SK-N-SH (cell line): ENCODE measurements around the gene SLC25A48. TPM values are rescaled to one million over a fixed set of nuclear protein-coding genes. Genes with fewer than 3 reads are reported as not detected.

ENCODE experiments used
- CTCF ChIA-PET: fragments of 300-600, 350-600 bp; formaldehyde crosslinking; extraction: SDS; loops from one replicate; lab custom pipeline; 2021; lab: Yijun Ruan, JAX
- POLR2A ChIA-PET: fragments of 350-600 bp; sonication (Branson Sonifier 250); formaldehyde crosslinking; extraction: SDS; loops from one replicate; lab custom pipeline; 2020; ENCODE audit warnings: antibody characterized with exemption, inconsistent platforms; lab: Yijun Ruan, JAX
- DNase-seq: peaks from one replicate; pipeline ENCODE4 v3.0.0; 2012
- H2AFZ ChIP-seq: fragments of 200-600 bp; sonication (generic); 2 replicates; pipeline ENCODE4 v1.8.1; 2016; ENCODE audit warnings: antibody characterized with exemption, mild to moderate bottlenecking, low read depth
- H3F3A ChIP-seq: fragments of 200-600 bp; sonication (generic); replicated peaks from 2 replicates; pipeline ENCODE3; 2016; ENCODE audit warnings: antibody characterized with exemption, mild to moderate bottlenecking; ENCODE audit not compliant: insufficient read depth
- H3K27ac ChIP-seq, 2 experiments: fragments of 200-500 bp in 1 of 2; fragments of 200-600 bp in 1 of 2; sonication (Bioruptor generic) in 1 of 2; sonication (generic), shearing (Covaris generic) in 1 of 2; 2 replicates each; pipeline versions ENCODE4 v1.5.1 to v1.6.1; 2014 to 2016; ENCODE audit warnings: low read depth in 2 of 2, inconsistent platforms in 1 of 2, low read length in 1 of 2, mild to moderate bottlenecking in 1 of 2, mixed read lengths in 1 of 2
- H3K27me3 ChIP-seq: fragments of 200-600 bp; sonication (generic), shearing (Covaris generic); 2 replicates; pipeline ENCODE4 v1.6.1; 2016; ENCODE audit warnings: mixed run types; ENCODE audit not compliant: insufficient read depth
- H3K36me3 ChIP-seq, 2 experiments: fragments of 200-500 bp in 1 of 2; fragments of 200-600 bp in 1 of 2; sonication (Bioruptor generic) in 1 of 2; sonication (generic) in 1 of 2; replicated peaks in 1 of 2; 2 replicates each; pipeline versions ENCODE3 to v1.5.1; 2014 to 2016; ENCODE audit warnings: low read length in 1 of 2, mild to moderate bottlenecking in 1 of 2; ENCODE audit not compliant: insufficient read depth in 2 of 2, control insufficient read depth in 1 of 2
- H3K4me1 ChIP-seq, 2 experiments: fragments of 200-500 bp in 1 of 2; fragments of 200-600 bp in 1 of 2; sonication (Bioruptor generic) in 1 of 2; sonication (generic), shearing (Covaris generic) in 1 of 2; 2 replicates each; pipeline versions ENCODE4 v1.5.1 to v1.6.1; 2014 to 2016; ENCODE audit warnings: low read depth in 1 of 2, low read length in 1 of 2, mixed run types in 1 of 2; ENCODE audit not compliant: insufficient read depth in 2 of 2, control insufficient read depth in 1 of 2
- H3K4me2 ChIP-seq: fragments of 200-600 bp; sonication (generic), shearing (Covaris generic); 2 replicates; pipeline ENCODE4 v1.6.1; 2017; ENCODE audit warnings: mixed run types
- H3K4me3 ChIP-seq, 2 experiments: fragments of 200-500 bp in 1 of 2; fragments of 200-600 bp in 1 of 2; sonication (Bioruptor generic) in 1 of 2; sonication (generic), shearing (Covaris generic) in 1 of 2; 2 replicates each; pipeline versions ENCODE4 v1.5.1 to v1.8.1; 2014 to 2016; ENCODE audit warnings: low read depth in 2 of 2, inconsistent platforms in 1 of 2, low read length in 1 of 2, mild to moderate bottlenecking in 1 of 2, mixed read lengths in 1 of 2, moderate library complexity in 1 of 2
- H3K79me2 ChIP-seq: fragments of 200-600 bp; sonication (generic); 2 replicates; pipeline ENCODE4 v1.8.1; 2017; ENCODE audit warnings: mild to moderate bottlenecking; ENCODE audit not compliant: insufficient read depth
- H3K9ac ChIP-seq: fragments of 200-600 bp; sonication (generic); 2 replicates; pipeline ENCODE4 v1.6.1; 2017; ENCODE audit warnings: mixed run types
- H3K9me2 ChIP-seq: fragments of 200-600 bp; sonication (generic); 2 replicates; pipeline ENCODE4 v1.6.1; 2017; ENCODE audit warnings: mixed run types
- H3K9me3 ChIP-seq: fragments of 200-600 bp; sonication (generic); 2 replicates; pipeline ENCODE4 v1.6.1; 2017; ENCODE audit warnings: mixed run types, mild to moderate bottlenecking, moderate library complexity
- H4K20me1 ChIP-seq: fragments of 200-600 bp; sonication (generic); 2 replicates; pipeline ENCODE4 v1.6.1; 2017; ENCODE audit warnings: mild to moderate bottlenecking, mixed run types; ENCODE audit not compliant: insufficient read depth
- CHD2 ChIP-seq: fragments of 150-350 bp; IDR thresholded peaks from 2 replicates; pipeline ENCODE4 v1.6.1; 2018; ENCODE audit warnings: low read length; ENCODE audit not compliant: partially characterized antibody
- EZH2phosphoT487 ChIP-seq: fragments of 200-600 bp; sonication (generic); IDR thresholded peaks from 2 replicates; pipeline ENCODE4 v1.6.1; 2017; ENCODE audit warnings: low read depth, mixed run types, mild to moderate bottlenecking, antibody characterized with exemption, moderate library complexity, borderline replicate concordance
- FOXM1 ChIP-seq: IDR thresholded peaks from 2 replicates; pipeline ENCODE4 v1.4.0; 2012; ENCODE audit warnings: low read depth, mild to moderate bottlenecking
- IRF3 ChIP-seq: fragments of 150-350 bp; IDR thresholded peaks from 2 replicates; pipeline ENCODE4 v1.6.1; 2016; ENCODE audit warnings: mild to moderate bottlenecking, low read depth, low read length
- MEF2A ChIP-seq: IDR thresholded peaks from 2 replicates; pipeline ENCODE4 v1.4.0; 2012; ENCODE audit warnings: low read depth, borderline replicate concordance
- REST ChIP-seq: IDR thresholded peaks from 2 replicates; pipeline ENCODE4 v1.6.1; 2012; ENCODE audit warnings: mild to moderate bottlenecking, low read depth, low read length, moderate library complexity
- RXRA ChIP-seq: IDR thresholded peaks from 2 replicates; pipeline ENCODE4 v1.4.0; 2012; ENCODE audit warnings: low read depth, mild to moderate bottlenecking, borderline replicate concordance
- SIN3A ChIP-seq: IDR thresholded peaks from 2 replicates; pipeline ENCODE4 v1.6.1; 2012; ENCODE audit warnings: low read depth, mild to moderate bottlenecking, low read length, moderate library complexity, borderline replicate concordance
- SMC3 ChIP-seq: IDR thresholded peaks from 2 replicates; pipeline ENCODE4 v1.6.1; 2012; ENCODE audit warnings: low read depth, low read length, improper control_type of control experiment
- USF2 ChIP-seq: fragments of 150-350 bp; IDR thresholded peaks from 2 replicates; pipeline ENCODE4 v1.6.1; 2017; ENCODE audit warnings: antibody characterized with exemption, low read length, low read depth, borderline replicate concordance
- WGBS: methylation state at CpG from one replicate; pipeline ENCODE4 v1.1.6; 2017; ENCODE audit warnings: low lambda C conversion rate; 5-methylcytosine and 5-hydroxymethylcytosine counted together
- polyA plus RNA-seq, 3 experiments: library from polyadenylated mRNA; depleted of rRNA; stranded (reverse); fragments of >200 nt; gene quantifications; 2 replicates each; pipeline ENCODE4 v1.2.3, GENCODE V29; 2012

SLC25A48 gene
- polyA plus RNA-seq, 1 of the 3 experiments (the other 2 are of a cell fraction): 0.23 TPM

- Histone ChIP-seq H3K27ac (no peak overlapping the region), H2AFZ (no peak overlapping the region), H3K9me2 (no peaks in the 10 kb centered on the region), H3F3A (peaks cover 17% of the 10 kb centered on the region), H3K4me2 (no peak overlapping the region), H3K9me3 (no peaks in the 10 kb centered on the region), H3K4me3 (no peak overlapping the region), H3K79me2 (peaks cover 66% of the 10 kb centered on the region), H3K9ac (no peak overlapping the region), H3K4me1 (no peaks in the 10 kb centered on the region; a peak in 2 of 4 replicates), H3K27me3 (no peaks in the 10 kb centered on the region; the same call in 1 of the 2 replicates), H3K36me3 (peaks cover 28 to 43% of the 10 kb centered on the region in 2 experiments), H4K20me1 (no peaks in the 10 kb centered on the region)
- CTCF ChIA-PET: interaction anchor here (1.0 to 1.6 kb wide), 3 partner anchors 10 to 277 kb away, joined by 3 to 6 read pairs (median 5); no protein-coding TSS in a partner anchor
- POLR2A ChIA-PET: no interaction called here
- 76% methylated on average over 3 of the region's 3 CpGs for WGBS
- no peak for TF ChIP-seq FOXM1
- TF ChIP-seq USF2: no peak
- no peak for TF ChIP-seq SIN3A
- peak; percentile 87 for TF ChIP-seq REST
- TF ChIP-seq MEF2A: no peak
- no peak for DNase-seq
Measured at GRCh38 chr5:135934939-135935338, 100.5 kb downstream of the SLC25A48 start.

GRCh38 chr5:135937245-135937911 is 102.9 kb downstream of the SLC25A48 start:
- WGBS: 93% methylated on average over 5 of the region's 5 CpGs
- Histone ChIP-seq H3K4me2 (no peak overlapping the region), H3K4me3 (no peak overlapping the region), H3K36me3 (peaks cover 36 to 53% of the 10 kb centered on the region in 2 experiments), H3K9me3 (no peaks in the 10 kb centered on the region), H3K79me2 (peaks cover 51% of the 10 kb centered on the region), H3K9ac (no peak overlapping the region), H3K27ac (no peak overlapping the region)
- POLR2A ChIA-PET: no interaction called here
- CTCF ChIA-PET: interaction anchor here (0.9 to 2.6 kb wide), 8 partner anchors 8 to 276 kb away, joined by 3 to 13 read pairs (median 4); no protein-coding TSS in a partner anchor
- TF ChIP-seq IRF3 (no peak), REST (no peak), EZH2phosphoT487 (no peak), MEF2A (no peak), SMC3 (no peak), RXRA (no peak), CHD2 (no peak)
- TF ChIP-seq, all 33 proteins: peak for 0
- Histone ChIP-seq H2AFZ (no peak overlapping the region), H3K4me1 (no peaks in the 10 kb centered on the region; a peak in 1 of 4 replicates), H3K9me2 (no peaks in the 10 kb centered on the region), H4K20me1 (no peaks in the 10 kb centered on the region), H3K27me3 (no peaks in the 10 kb centered on the region), H3F3A (peaks cover 18% of the 10 kb centered on the region)
- no peak for DNase-seq
